Uterus (tissue), 2 donors: Measurements from ENCODE around the gene CDT1.

ENCODE experiments used
- CTCF ChIP-seq, 4 experiments: fragments of 200-600 bp in 2 of 4; fragments of 450-650 bp in 2 of 4; sonication (generic) in 2 of 4; IDR thresholded peaks; one replicate each; pipeline ENCODE4 v1.5.1; 2016 to 2019; ENCODE audit warnings: antibody characterized with exemption in 4 of 4, mild to moderate bottlenecking in 2 of 4, moderate library complexity in 1 of 4
- POLR2A ChIP-seq, 2 donors: fragments of 450-650 bp; IDR thresholded peaks; one replicate each; pipeline ENCODE4 v1.6.1; 2016; ENCODE audit warnings: antibody characterized with exemption in 2 of 2, mild to moderate bottlenecking in 1 of 2, moderate library complexity in 1 of 2

- no peak for TF ChIP-seq CTCF (IDR thresholded peaks at IDR 0.05)
- TF ChIP-seq POLR2A (IDR thresholded peaks at IDR 0.05), result no peak
Measured at GRCh38 chr16:88807142-88807625, 3.6 kb downstream of the CDT1 start.
